Mesothelial cell of epicardium (in vitro differentiated cells): ENCODE measurements around the gene LSM3. TPM values are rescaled to one million over a fixed set of nuclear protein-coding genes. Genes with fewer than 3 reads are reported as not detected.

Experiments
- DNase-seq, 2 experiments: peaks; one replicate each; pipeline ENCODE4 v3.0.0; 2021; ENCODE audit warnings: low spot score in 2 of 2; ENCODE audit not compliant: unreplicated experiment in 2 of 2
- H3K27ac Mint-ChIP-seq: 2 replicates; pipeline ENCODE4 v1.8.0; 2021; ENCODE audit warnings: mixed read lengths
- H3K27me3 Mint-ChIP-seq: 2 replicates; pipeline ENCODE4 v1.8.0; 2021; ENCODE audit warnings: low read depth, mixed read lengths
- H3K36me3 Mint-ChIP-seq: 2 replicates; pipeline ENCODE4 v1.8.0; 2021; ENCODE audit warnings: mixed read lengths
- H3K4me1 Mint-ChIP-seq: 2 replicates; pipeline ENCODE4 v1.8.0; 2021; ENCODE audit warnings: mixed read lengths
- H3K4me3 Mint-ChIP-seq: 2 replicates; pipeline ENCODE4 v1.8.0; 2021; ENCODE audit warnings: mild to moderate bottlenecking, moderate library complexity, mixed read lengths
- H3K9me3 Mint-ChIP-seq: 2 replicates; pipeline ENCODE4 v1.8.0; 2021; ENCODE audit warnings: mixed read lengths
- total RNA-seq: library from RNA; stranded (reverse); gene quantifications from 3 replicates; pipeline ENCODE4 v1.2.1, GENCODE V29; 2021
- TF ChIP-seq, protein P1 (sequence below): fragments of 200-600 bp; sonication (generic); IDR thresholded peaks from one replicate; pipeline ENCODE4 v1.5.0; 2021; ENCODE audit warnings: antibody characterized with exemption; ENCODE audit not compliant: unreplicated experiment

Gene LSM3
- total RNA-seq, 1 donor from 2014 or later: 9.6 TPM

DNA sequence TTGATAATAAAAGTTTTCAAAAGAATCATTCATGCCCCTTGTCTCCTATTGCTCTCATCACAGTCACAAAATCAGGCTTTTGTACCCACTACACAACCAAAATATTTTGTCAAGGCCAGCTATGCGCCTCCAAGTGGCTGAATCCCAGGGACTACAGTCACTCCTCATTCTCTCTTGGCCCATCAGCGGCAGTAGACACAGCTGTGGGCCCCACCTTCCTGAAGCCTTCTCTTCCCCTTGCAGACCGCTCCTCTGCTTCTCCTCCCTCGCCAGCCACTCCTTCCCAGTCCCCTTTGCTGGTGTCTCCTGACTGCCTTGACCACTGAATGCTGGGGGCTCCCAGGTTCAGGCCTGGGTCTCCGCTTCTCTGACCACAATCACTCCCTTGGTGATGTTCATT is 52.1 kb downstream of the LSM3 start:
- TF ChIP-seq, protein P1, sequence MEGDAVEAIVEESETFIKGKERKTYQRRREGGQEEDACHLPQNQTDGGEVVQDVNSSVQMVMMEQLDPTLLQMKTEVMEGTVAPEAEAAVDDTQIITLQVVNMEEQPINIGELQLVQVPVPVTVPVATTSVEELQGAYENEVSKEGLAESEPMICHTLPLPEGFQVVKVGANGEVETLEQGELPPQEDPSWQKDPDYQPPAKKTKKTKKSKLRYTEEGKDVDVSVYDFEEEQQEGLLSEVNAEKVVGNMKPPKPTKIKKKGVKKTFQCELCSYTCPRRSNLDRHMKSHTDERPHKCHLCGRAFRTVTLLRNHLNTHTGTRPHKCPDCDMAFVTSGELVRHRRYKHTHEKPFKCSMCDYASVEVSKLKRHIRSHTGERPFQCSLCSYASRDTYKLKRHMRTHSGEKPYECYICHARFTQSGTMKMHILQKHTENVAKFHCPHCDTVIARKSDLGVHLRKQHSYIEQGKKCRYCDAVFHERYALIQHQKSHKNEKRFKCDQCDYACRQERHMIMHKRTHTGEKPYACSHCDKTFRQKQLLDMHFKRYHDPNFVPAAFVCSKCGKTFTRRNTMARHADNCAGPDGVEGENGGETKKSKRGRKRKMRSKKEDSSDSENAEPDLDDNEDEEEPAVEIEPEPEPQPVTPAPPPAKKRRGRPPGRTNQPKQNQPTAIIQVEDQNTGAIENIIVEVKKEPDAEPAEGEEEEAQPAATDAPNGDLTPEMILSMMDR: no peak
- Mint-ChIP-seq H3K36me3 (peaks cover 10% of the 10 kb centered on the region), H3K9me3 (peaks cover 10% of the 10 kb centered on the region), H3K4me1 (peaks cover 46% of the 10 kb centered on the region), H3K27me3 (peaks cover 7% of the 10 kb centered on the region), H3K4me3 (no peak overlapping the region), H3K27ac (no peak overlapping the region)
- no peak for DNase-seq

DNA sequence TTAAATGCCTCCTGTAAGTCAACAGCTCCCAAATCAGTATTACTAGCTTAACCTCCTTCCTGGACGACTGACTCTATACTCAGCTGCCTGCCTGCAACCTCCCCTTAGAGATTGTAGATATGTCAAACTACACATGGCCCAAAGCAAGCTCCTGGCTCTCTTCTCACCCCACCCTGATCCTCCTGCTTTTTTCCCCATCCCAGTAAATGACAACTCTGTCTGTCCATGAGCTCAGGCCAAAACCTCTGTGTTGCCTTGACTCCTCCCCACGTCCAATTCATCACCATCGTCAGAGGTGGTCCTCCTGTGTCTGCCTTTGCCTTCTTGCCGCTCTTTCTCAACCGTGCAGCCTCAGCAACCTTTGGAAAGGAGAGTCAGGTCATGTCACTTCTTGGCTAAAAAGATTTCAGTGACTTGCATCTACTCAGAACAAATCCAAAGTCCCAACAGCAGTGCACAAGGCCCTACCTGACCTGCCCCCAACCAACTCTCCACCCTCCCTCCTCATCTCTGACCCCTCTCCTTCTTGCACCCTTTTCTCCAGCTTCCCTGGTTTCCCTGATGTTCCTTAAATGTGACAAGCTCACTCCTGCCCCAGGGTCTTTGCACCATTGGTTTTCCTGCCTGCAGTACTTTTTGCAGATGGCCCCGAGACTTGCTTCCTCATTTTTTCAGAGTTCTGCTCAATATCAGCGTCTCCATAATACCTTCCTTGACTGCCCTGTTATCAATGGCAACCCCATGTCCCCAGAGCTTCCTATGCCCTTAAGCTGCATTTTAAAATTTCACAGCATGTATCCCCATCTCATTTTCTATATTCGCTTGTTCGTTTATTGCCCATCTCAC is 52.8 kb downstream of the LSM3 start:
- peaks cover 10% of the 10 kb centered on the region for H3K9me3 Mint-ChIP-seq
- TF ChIP-seq, protein P1: no peak
- H3K4me3 Mint-ChIP-seq: no peak overlapping the region
- H3K27ac Mint-ChIP-seq: no peak overlapping the region
- peaks cover 10% of the 10 kb centered on the region for H3K36me3 Mint-ChIP-seq
- H3K4me1 Mint-ChIP-seq: peaks cover 41% of the 10 kb centered on the region
- H3K27me3 Mint-ChIP-seq: peaks cover 4% of the 10 kb centered on the region
- DNase-seq: no peak

DNA sequence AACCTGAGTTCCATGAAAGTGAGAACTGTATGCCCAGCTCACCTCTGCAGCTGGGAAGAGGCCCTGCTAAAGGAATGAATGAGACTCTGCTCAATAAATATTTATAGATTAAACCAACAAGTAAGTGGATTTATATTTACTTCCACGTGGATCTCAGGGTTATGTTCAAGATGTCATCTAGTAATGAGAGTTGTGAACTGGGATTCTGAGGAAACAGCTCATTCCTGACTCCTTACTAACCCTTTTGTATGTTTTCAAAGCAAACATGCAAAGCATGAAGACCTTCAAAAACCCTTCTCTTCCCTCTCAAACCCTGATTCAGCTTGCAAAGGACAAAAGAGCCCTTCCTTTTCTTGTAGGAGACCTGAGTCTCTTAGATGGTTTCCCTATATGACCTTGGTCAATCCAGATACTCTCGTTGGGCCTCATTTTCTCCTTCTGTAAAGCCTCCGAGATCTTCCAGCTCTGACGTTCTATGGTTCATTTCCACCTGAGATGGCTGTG is 53.4 kb downstream of the LSM3 start:
- peaks cover 38% of the 10 kb centered on the region for H3K4me1 Mint-ChIP-seq
- H3K4me3 Mint-ChIP-seq: no peak overlapping the region
- TF ChIP-seq, protein P1: no peak
- H3K36me3 Mint-ChIP-seq: peaks cover 10% of the 10 kb centered on the region
- peaks cover 4% of the 10 kb centered on the region for H3K27me3 Mint-ChIP-seq
- no peak overlapping the region for H3K27ac Mint-ChIP-seq
- peaks cover 10% of the 10 kb centered on the region for H3K9me3 Mint-ChIP-seq
- DNase-seq: no peak

DNA sequence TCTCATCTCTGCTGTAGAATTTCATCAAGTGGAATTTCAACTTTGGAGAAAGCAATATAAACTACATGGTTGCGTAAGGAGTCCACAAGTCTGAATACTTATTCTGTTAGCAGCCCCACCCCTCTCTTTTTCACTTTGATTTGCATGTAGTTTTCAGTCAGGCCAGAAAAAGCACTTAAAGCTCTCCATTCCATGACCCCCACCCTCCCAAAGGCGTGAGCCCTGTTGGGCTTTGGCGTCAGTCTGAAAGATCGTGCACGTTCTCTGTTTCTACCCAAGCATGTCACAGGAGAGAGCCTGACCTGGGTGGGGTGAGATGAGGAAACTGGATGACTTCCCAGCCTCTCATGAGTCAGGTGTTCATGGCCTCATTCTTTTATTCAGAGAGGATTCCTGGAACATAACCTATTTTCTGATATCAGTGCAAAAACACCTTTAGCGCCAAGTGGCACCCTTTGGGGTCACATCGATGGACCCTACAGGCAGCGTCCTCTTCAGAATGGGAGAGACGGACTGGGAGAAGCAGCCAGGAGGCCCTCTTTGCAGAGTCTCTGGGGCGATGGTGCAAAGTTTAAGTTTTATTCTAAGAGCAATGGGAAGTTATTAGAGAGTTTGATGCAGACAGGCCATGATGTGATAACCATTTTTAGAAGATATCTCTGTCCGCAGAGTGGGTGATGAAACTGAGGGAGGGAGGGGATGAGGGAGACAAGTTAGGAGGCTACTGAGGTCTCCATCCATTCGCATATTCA is 55.8 kb downstream of the LSM3 start:
- Mint-ChIP-seq H3K9me3 (peaks cover 10% of the 10 kb centered on the region), H3K36me3 (peaks cover 10% of the 10 kb centered on the region), H3K27ac (no peak overlapping the region), H3K4me3 (no peak overlapping the region), H3K4me1 (peaks cover 21% of the 10 kb centered on the region), H3K27me3 (peaks cover 6% of the 10 kb centered on the region)
- TF ChIP-seq, protein P1: no peak
- no peak for DNase-seq

DNA sequence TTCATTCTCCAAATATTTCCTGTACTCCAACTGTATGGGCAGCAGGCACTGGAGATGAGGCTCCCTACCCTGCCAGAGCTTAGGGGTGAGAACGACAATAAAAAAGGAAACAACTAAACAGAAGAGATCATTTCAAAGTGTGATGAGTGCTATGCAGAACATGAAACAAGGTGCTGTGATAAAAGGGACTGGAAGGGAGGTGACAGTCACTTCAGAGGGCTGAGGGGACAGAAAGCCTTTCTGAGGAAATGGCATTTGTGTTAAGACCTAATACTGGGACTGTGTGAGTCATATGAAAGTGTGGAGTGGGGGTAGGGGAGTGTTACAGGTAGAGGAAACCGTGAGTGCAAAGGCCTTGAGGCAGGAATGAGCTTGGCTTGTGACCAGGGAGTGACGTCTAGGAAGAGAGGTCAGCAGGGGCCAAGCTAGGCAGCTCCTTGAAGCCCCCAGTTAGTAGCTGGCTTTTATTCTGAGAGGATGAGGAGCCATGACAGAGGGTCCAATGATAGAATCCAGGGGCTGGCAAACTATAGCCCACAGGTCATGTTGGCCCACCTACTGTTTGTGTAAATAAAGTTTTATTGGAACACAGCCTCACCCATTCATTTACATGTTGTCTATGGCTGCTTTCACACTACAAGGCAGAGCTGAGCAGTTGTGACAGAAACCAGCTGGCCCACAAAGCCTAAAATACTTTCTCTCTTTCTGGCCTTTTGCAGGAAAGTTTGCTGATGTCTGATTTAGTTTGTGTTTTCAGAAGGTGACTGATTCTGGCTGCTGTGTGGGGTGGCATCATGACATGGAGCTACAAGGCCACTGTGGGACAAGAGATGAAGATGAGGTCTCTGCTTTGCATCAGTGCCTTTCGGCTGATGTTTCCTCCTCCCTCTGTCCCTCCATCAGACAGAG is 56.6 kb downstream of the LSM3 start:
- TF ChIP-seq, protein P1: no peak
- H3K27ac Mint-ChIP-seq: no peak overlapping the region
- H3K36me3 Mint-ChIP-seq: peaks cover 8% of the 10 kb centered on the region
- peaks cover 6% of the 10 kb centered on the region for H3K27me3 Mint-ChIP-seq
- DNase-seq: no peak
- peaks cover 6% of the 10 kb centered on the region for H3K9me3 Mint-ChIP-seq
- H3K4me1 Mint-ChIP-seq: peaks cover 17% of the 10 kb centered on the region
- H3K4me3 Mint-ChIP-seq: no peak overlapping the region
